NCI-H2081 (cell line): Measurements from ENCODE around the gene DIAPH3.

Experiments
- DNase-seq, 2 experiments: peaks; one replicate each; lab custom pipeline; 2025; lab: John Stamatoyannopoulos, UW

DIAPH3 gene

GRCh38 chr13:59625111-59625510, 538.6 kb downstream of the DIAPH3 start:
- no peak for DNase-seq

- peak in 1 of 2 experiments; percentile 57 for DNase-seq
Measured at GRCh38 chr13:59623206-59623915, 540.4 kb downstream of the DIAPH3 start.

GRCh38 chr13:59621773-59622172, 542.0 kb downstream of the DIAPH3 start:
- no peak for DNase-seq
